GM21619 (cell line): ENCODE data around the gene ZBTB2.
"Not testable (repeated sequence)": the region's sequence is repeated elsewhere in the genome, so short reads cannot be mapped to it uniquely, and the experiment has no call there.

Experiments used
- ATAC-seq: cut with Tn5 transposase; IDR thresholded peaks from one replicate; pipeline ENCODE4 v1.9.1; 2021; ENCODE audit not compliant: unreplicated experiment

The ZBTB2 gene

GRCh38 chr6:151374036-151374683, 17.2 kb downstream of the ZBTB2 start:
- no peak for ATAC-seq

- ATAC-seq = no peak
Observed at GRCh38 chr6:151372164-151372563, 19.2 kb downstream of the ZBTB2 start.

DNA sequence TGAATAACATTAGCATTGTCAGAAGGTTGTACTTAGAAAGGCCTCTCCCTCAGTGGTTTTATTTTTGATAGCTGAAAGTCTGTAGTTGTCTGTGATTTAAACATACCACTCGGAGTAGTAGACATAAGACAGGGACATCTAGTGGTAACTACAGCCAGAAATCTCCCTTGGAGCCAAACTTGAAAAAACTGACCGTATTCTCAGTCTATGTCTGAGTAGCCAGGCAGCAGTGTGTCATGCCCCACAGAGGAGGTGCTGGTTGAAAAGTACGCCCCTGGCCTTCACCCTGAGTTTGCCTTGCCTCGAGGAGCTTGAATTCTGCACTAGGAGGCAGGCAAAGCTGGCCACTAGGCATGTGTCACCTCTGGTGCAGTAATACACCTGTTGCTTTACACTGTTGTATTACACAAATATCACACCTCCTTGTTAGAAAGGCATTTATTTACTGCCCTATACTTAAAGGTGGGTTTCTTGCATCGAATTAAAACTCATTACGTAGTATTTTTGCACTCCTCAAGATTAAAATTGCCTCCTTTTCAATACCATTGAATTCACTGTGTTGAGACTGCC, 20.8 kb downstream of the ZBTB2 start:
- no peak for ATAC-seq

GRCh38 chr6:151365233-151365632, 26.1 kb downstream of the ZBTB2 start:
- ATAC-seq = no peak

GRCh38 chr6:151359486-151359885, 31.9 kb downstream of the ZBTB2 start:
- ATAC-seq = no peak

DNA sequence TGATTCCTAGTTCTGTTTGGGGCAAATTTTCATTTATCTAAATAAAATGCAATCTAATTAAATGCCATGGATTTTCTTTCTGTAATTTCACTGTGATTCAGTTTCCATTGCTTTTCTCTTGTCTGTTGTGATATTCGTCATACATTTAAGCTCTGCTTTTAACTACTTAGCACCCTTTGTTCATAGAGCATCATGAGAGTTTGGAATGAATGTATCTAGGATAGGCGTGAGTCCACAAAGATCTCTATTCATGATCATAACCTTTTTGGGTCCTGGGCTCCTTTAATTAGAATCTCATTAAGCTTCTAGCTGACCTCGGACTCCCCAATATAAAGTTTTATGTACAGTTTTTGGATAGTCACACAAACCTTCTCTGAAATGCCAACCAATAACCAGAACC, 32.9 kb downstream of the ZBTB2 start:
- ATAC-seq = no peak

- no peak for ATAC-seq
Observed at GRCh38 chr6:151357758-151358436, 33.5 kb downstream of the ZBTB2 start.

- ATAC-seq = not testable (repeated sequence)
Observed at GRCh38 chr6:151356983-151357382, 34.4 kb downstream of the ZBTB2 start.

DNA sequence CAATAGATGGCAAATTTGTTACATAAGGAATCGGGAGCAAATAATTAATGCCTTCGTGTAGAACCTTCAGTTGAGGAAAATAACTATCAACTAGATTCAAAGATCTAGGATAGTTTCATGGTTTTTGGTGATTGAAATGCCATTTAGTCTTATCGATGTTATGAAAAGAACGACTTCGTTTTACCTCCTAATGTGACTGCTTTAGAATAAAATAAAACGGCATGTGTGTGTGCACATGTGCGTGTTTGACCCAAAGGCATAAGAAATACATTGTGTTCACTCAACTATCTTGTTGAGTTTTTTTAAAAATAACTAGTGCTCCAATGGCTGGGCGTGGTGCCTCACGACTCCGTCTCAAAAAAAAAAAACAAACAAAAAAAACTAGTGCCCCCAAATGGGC, 37.6 kb downstream of the ZBTB2 start:
- no peak for ATAC-seq

DNA sequence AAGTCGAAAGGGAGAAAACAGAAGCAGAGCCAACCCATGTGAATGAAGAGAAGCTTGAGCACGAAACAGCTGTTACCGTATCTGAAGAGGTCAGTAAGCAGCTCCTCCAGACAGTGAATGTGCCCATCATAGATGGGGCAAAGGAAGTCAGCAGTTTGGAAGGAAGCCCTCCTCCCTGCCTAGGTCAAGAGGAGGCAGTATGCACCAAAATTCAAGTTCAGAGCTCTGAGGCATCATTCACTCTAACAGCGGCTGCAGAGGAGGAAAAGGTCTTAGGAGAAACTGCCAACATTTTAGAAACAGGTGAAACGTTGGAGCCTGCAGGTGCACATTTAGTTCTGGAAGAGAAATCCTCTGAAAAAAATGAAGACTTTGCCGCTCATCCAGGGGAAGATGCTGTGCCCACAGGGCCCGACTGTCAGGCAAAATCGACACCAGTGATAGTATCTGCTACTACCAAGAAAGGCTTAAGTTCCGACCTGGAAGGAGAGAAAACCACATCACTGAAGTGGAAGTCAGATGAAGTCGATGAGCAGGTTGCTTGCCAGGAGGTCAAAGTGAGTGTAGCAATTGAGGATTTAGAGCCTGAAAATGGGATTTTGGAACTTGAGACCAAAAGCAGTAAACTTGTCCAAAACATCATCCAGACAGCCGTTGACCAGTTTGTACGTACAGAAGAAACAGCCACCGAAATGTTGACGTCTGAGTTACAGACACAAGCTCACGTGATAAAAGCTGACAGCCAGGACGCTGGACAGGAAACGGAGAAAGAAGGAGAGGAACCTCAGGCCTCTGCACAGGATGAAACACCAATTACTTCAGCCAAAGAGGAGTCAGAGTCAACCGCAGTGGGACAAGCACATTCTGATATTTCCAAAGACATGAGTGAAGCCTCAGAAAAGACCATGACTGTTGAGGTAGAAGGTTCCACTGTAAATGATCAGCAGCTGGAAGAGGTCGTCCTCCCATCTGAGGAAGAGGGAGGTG, 38.7 kb downstream of the ZBTB2 start:
- no peak for ATAC-seq

DNA sequence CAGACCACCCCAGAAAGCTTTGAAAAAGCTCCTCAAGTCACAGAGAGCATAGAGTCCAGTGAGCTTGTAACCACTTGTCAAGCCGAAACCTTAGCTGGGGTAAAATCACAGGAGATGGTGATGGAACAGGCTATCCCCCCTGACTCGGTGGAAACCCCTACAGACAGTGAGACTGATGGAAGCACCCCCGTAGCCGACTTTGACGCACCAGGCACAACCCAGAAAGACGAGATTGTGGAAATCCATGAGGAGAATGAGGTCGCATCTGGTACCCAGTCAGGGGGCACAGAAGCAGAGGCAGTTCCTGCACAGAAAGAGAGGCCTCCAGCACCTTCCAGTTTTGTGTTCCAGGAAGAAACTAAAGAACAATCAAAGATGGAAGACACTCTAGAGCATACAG, 39.6 kb downstream of the ZBTB2 start:
- no peak for ATAC-seq

- ATAC-seq = no peak
Observed at GRCh38 chr6:151351146-151351700, 40.1 kb downstream of the ZBTB2 start.

DNA sequence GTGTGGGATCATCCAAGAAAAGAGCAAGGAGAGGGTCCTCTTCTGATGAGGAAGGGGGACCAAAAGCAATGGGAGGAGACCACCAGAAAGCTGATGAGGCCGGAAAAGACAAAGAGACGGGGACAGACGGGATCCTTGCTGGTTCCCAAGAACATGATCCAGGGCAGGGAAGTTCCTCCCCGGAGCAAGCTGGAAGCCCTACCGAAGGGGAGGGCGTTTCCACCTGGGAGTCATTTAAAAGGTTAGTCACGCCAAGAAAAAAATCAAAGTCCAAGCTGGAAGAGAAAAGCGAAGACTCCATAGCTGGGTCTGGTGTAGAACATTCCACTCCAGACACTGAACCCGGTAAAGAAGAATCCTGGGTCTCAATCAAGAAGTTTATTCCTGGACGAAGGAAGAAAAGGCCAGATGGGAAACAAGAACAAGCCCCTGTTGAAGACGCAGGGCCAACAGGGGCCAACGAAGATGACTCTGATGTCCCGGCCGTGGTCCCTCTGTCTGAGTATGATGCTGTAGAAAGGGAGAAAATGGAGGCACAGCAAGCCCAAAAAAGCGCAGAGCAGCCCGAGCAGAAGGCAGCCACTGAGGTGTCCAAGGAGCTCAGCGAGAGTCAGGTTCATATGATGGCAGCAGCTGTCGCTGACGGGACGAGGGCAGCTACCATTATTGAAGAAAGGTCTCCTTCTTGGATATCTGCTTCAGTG, 40.8 kb downstream of the ZBTB2 start:
- ATAC-seq = no peak

DNA sequence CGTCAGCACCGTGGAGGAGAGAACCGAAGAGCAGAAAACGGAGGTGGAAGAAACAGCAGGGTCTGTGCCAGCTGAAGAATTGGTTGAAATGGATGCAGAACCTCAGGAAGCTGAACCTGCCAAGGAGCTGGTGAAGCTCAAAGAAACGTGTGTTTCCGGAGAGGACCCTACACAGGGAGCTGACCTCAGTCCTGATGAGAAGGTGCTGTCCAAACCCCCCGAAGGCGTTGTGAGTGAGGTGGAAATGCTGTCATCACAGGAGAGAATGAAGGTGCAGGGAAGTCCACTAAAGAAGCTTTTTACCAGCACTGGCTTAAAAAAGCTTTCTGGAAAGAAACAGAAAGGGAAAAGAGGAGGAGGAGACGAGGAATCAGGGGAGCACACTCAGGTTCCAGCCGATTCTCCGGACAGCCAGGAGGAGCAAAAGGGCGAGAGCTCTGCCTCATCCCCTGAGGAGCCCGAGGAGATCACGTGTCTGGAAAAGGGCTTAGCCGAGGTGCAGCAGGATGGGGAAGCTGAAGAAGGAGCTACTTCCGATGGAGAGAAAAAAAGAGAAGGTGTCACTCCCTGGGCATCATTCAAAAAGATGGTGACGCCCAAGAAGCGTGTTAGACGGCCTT, 41.6 kb downstream of the ZBTB2 start:
- ATAC-seq = no peak

DNA sequence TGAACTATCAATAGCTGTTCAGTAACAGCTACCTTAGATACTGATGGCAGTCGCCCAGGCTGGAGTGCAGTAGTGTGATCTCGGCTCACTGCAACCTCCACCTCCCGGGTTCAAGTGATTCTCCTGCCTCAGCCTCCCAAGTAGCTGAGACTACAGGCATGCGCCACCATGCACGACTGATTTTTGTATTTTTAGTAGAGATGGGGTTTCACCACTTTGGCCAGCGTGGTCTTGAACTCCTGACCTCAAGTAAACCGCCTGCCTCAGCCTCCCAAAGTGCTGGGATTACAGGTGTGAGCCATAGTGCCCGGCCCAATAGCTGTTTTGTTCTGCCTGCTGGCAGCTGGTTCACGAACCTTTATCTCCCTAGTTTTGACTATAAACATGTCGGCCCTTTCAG, 48.6 kb downstream of the ZBTB2 start:
- ATAC-seq = not testable (repeated sequence)

DNA sequence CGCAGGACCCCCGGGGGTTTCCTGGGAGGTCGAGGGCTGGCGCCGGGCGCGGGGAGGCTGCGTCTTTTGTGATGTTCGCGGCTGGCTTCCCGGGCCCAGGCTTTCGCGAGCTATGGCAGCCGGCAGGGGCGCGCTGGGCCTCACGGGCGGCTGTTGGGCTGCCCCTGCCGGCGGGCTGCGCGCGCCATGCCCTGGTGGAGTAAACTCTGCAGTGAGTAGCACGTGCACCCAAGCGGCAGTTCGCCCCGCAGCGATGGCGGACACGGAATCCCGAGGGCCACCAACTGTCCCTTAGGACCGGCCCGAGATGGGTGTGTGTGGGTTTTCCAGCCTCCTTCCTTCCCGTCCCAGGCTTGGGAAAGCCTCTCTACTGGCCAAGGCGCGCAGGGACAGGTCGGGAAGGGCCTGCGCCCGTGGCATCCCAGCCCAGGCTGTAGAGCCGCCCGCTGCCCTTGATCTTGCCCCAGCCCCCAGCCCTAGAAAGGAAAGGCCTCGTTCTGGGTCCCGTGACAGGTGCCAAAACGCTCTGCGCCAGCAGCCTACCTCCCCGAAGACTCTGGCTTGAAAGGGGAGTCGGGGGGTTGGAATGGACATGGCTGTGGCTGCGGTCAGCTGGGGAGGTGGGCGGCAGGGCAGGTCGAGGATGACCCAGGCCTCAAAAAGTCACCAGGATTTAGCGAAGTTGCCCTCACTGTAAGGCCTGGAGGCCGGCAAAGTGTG, 49.7 kb downstream of the ZBTB2 start:
- ATAC-seq = no peak

- ATAC-seq = no peak
Observed at GRCh38 chr6:151340219-151340978, 51.0 kb downstream of the ZBTB2 start.

DNA sequence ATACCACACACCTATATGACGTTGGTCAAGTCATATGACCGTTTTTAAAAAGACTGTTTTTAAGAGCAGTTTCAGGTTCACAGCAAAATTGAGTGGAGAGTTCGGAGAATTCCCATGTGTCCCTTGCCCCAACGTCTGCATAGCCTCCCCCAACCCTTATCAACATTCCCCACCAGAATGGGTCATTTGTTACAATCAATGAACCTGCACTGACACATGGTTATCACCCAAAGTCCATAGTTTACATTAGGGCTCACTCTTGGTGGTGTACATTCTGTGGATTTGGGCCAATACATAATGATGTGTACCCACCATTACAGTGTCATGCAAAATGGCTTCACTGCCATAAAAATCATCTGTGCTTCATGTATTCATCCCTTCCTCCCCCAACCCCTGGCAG, 52.0 kb downstream of the ZBTB2 start:
- ATAC-seq = no peak
